K562 (cell line): Measurements from ENCODE around the gene NUTF2. TPM values are rescaled to one million over a fixed set of nuclear protein-coding genes. Genes with fewer than 3 reads are reported as not detected.
A peak's percentile ranks its signal among the peaks of the same experiment; 100 is the strongest.

ENCODE experiments used
- ARNT ChIP-seq, 2 experiments: fragments of 450-650 bp; IDR thresholded peaks; 2 replicates each; pipeline ENCODE4 v1.6.1; 2016; ENCODE audit warnings: mild to moderate bottlenecking in 1 of 2
- CBFB ChIP-seq: sonication (generic); formaldehyde crosslinking; IDR thresholded peaks from 2 replicates; pipeline ENCODE4 v1.4.0; 2020; ENCODE audit warnings: mild to moderate bottlenecking, missing genetic modification reagents
- EZH2 ChIP-seq: IDR thresholded peaks from 2 replicates; pipeline ENCODE4 v1.6.1; 2012; ENCODE audit warnings: low read depth, mild to moderate bottlenecking, inconsistent platforms, low read length, borderline replicate concordance
- HMG20B ChIP-seq: fragments of 250-450 bp; sonication (Bioruptor Pico); IDR thresholded peaks from 2 replicates; pipeline ENCODE4 v1.5.0; 2021; ENCODE audit warnings: mild to moderate bottlenecking
- MBD2 ChIP-seq: sonication (generic); IDR thresholded peaks from 2 replicates; pipeline ENCODE4 v1.6.1; 2016; ENCODE audit warnings: low read depth, borderline replicate concordance
- POLR2AphosphoS5 ChIP-seq: IDR thresholded peaks from 2 replicates; pipeline ENCODE4 v1.6.1; 2011; ENCODE audit warnings: mild to moderate bottlenecking, low read depth, low read length, moderate library complexity; ENCODE audit not compliant: control insufficient read depth, insufficient read depth
- PRPF4 ChIP-seq: fragments of 200-400 bp; formaldehyde crosslinking; IDR thresholded peaks from one replicate; pipeline ENCODE4 v1.6.1; 2017; ENCODE audit warnings: low read length, low read depth, mild to moderate bottlenecking; ENCODE audit not compliant: insufficient read depth, poor library complexity, severe bottlenecking
- PTTG1 ChIP-seq: fragments of 450-650 bp; IDR thresholded peaks from 2 replicates; pipeline ENCODE4 v1.6.1; 2016; ENCODE audit warnings: low read depth, mild to moderate bottlenecking, missing genetic modification characterization, missing compliant biosample characterization
- RBM17 ChIP-seq: fragments of 200-400 bp; formaldehyde crosslinking; IDR thresholded peaks from 2 replicates; pipeline ENCODE4 v1.6.1; 2017; ENCODE audit warnings: low read depth, mild to moderate bottlenecking, low read length, borderline replicate concordance
- TFAP4 ChIP-seq: sonication (generic); formaldehyde crosslinking; IDR thresholded peaks from 2 replicates; pipeline ENCODE4 v1.8.0; 2022; ENCODE audit warnings: missing genetic modification reagents, mild to moderate bottlenecking, moderate library complexity, borderline replicate concordance
- UBTF ChIP-seq, 2 experiments: IDR thresholded peaks; 2 replicates each; pipeline ENCODE4 v1.6.1; 2012; ENCODE audit warnings: improper control_type of control experiment in 2 of 2, low read depth in 2 of 2, low read length in 2 of 2, borderline replicate concordance in 1 of 2
- ZFP91 ChIP-seq: sonication (generic); formaldehyde crosslinking; IDR thresholded peaks from 2 replicates; pipeline ENCODE4 v1.8.0; 2022; ENCODE audit warnings: mild to moderate bottlenecking, missing genetic modification reagents
- ZNF197 ChIP-seq: fragments of 200-800 bp; sonication (Bioruptor generic); IDR thresholded peaks from 2 replicates; pipeline ENCODE4 v1.6.1; 2016; ENCODE audit warnings: low read depth, missing genetic modification characterization, missing compliant biosample characterization
- ZNF24 ChIP-seq: fragments of 450-650 bp; IDR thresholded peaks from 2 replicates; pipeline ENCODE4 v1.6.1; 2016
- ZNF449 ChIP-seq: fragments of 250-450 bp; sonication (Bioruptor Pico); IDR thresholded peaks from 2 replicates; pipeline ENCODE4 v1.8.0; 2022; ENCODE audit warnings: moderate library complexity, mild to moderate bottlenecking, inconsistent platforms
- ZNF512 ChIP-seq: IDR thresholded peaks from 2 replicates; pipeline ENCODE4 v1.6.1; 2016; ENCODE audit warnings: missing genetic modification characterization, missing compliant biosample characterization
- ZZZ3 ChIP-seq: fragments of 450-650 bp; IDR thresholded peaks from 2 replicates; pipeline ENCODE4 v1.6.1; 2016; ENCODE audit warnings: antibody characterized with exemption, mild to moderate bottlenecking, moderate library complexity
- polyA plus RNA-seq, 8 experiments: library from polyadenylated mRNA; depleted of rRNA in 4 of 8; stranded (reverse) in 5 of 8; unstranded in 3 of 8; fragments of >200 nt; fragmentation: Nextera tagmentation in 2 of 8; fragmentation: Illumina TruSeq in 1 of 8; extraction: Ambion mirVana in 2 of 8; extraction: Trizol in 1 of 8; gene quantifications; 2 replicates each; pipeline versions ENCODE4 v1.2.1 to v1.2.3, GENCODE V29; 2011 to 2014; ENCODE audit warnings: inconsistent platforms in 1 of 8, missing spikeins in 1 of 8
- total RNA-seq, 7 experiments: library from RNA; depleted of rRNA in 6 of 7; stranded (reverse); fragments of >200 nt in 6 of 7; fragmentation: Illumina TruSeq in 2 of 7; extraction: Trizol in 2 of 7; gene quantifications; 2 replicates each; pipeline versions ENCODE4 v1.2.1 to v1.2.3, GENCODE V29; 2011 to 2021; ENCODE audit warnings: low replicate concordance in 1 of 7

NUTF2 gene
- total and polyA plus RNA-seq, 9 of the 15 experiments (the other 6 are each of a cell fraction or from before 2014, with no cell fraction given): 106 to 248 (median 147) TPM

DNA sequence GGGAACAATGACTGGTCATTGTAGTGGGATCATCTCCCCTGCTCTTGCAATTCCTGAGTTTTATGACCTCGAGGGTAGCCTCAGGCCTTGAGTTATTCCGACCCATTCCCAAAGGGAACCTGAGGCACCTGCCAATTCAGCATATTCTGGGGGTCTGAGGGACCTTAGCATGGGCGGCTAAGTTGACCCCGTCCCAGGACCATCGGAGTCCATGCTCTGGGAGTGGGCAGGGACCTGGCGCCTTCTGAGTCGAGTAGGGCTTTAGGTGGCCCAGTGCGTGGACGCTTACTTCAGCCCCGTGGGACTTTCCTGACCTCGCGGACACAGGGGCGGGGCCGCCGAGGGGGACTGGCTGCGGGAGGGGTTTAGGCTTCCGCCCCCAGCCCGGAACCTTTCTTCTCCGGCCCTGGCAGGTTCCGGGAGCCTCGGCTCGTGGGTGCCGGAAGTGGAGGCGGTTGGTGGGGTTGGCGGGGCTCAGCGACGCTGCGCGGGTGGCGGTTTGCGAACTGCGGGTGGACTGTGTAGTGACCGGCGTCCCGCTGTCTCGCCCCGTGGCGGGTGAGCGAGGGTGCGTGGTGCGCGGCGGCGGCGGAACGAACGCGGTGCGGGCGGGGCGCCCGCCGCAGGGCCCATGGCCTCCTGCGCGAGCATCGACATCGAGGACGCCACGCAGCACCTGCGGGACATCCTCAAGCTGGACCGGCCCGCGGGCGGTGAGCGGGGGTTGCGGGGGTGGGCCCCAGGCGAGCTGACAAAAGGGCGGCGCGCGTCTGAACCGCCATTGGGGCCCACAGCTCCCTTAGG, 26.1 kb downstream of the NUTF2 start, which contains the start of gene EDC4 (continued):
- no peak for TF ChIP-seq PTTG1 (tag)
- no peak for TF ChIP-seq ZNF197 (CRISPR knock-in tag)
- TF ChIP-seq ZNF512 (tag): no peak
- TF ChIP-seq MBD2: peak; percentile 69; the same call in 1 of the 2 replicates
- no peak for TF ChIP-seq CBFB (CRISPR knock-in tag)
- TF ChIP-seq UBTF (IDR thresholded peaks at IDR 0.05; ENCODE audit: borderline replicate concordance in 1 of 2, low read depth in 2 of 2, low read length in 2 of 2): 0 out of 4 replicates have a peak, but pooled peaks of 1 of the 2 experiments have one; percentile 66
- no peak for TF ChIP-seq ZNF449 (CRISPR knock-in tag)
- TF ChIP-seq ARNT (IDR thresholded peaks at IDR 0.05): no peak
- TF ChIP-seq PRPF4: peak; percentile 50
- TF ChIP-seq ZFP91 (CRISPR knock-in tag): no peak
- no peak for TF ChIP-seq ZNF24
- no peak for TF ChIP-seq HMG20B (CRISPR knock-in tag)
- TF ChIP-seq EZH2: no peak
- no peak for TF ChIP-seq RBM17
- TF ChIP-seq ZZZ3: no peak
- TF ChIP-seq TFAP4 (CRISPR knock-in tag): peak; percentile 80; the same call in 1 of the 2 replicates
- TF ChIP-seq POLR2AphosphoS5: peak; percentile 85; the same call in 1 of the 2 replicates
